Left kidney (tissue), 1 donor: ENCODE results near the gene RTKN2. TPM values are rescaled to one million over a fixed set of nuclear protein-coding genes. Genes with fewer than 3 reads are reported as not detected.

Source experiments
- polyA plus RNA-seq: library from polyadenylated mRNA; unstranded; fragments of 120-200 nt; gene quantifications from one replicate; pipeline ENCODE4 v1.2.1, GENCODE V29; 2013; ENCODE audit not compliant: insufficient read length

RTKN2 gene
- polyA plus RNA-seq, 1 donor: 20.0 TPM

Other genes with a start within 250 kb of the RTKN2 start
- 0.48 TPM for gene ZNF365, start 105.5 kb upstream of the RTKN2 start, polyA plus RNA-seq